Mesenchymal stem cell (in vitro differentiated cells and primary cell): ENCODE results near the gene ASB18.

Experiments used
- DNase-seq: peaks from one replicate; pipeline ENCODE4 v3.0.0-alpha.2; 2013
- H2AFZ ChIP-seq: one replicate; pipeline ENCODE4 v1.6.1; 2013; ENCODE audit warnings: low read depth, mild to moderate bottlenecking, control low read depth, inconsistent platforms, low read length, moderate library complexity
- H2AK5ac ChIP-seq: 2 replicates; pipeline ENCODE4 v1.6.1; 2013; ENCODE audit warnings: low read length, moderate library complexity, mild to moderate bottlenecking, inconsistent platforms; ENCODE audit not compliant: severe bottlenecking
- H2BK120ac ChIP-seq: one replicate; pipeline ENCODE4 v1.6.1; 2013; ENCODE audit warnings: low read depth, mild to moderate bottlenecking, inconsistent platforms, low read length, moderate library complexity
- H2BK12ac ChIP-seq, 2 experiments: one replicate each; pipeline ENCODE4 v1.6.1; 2013; ENCODE audit warnings: inconsistent platforms in 2 of 2, low read length in 2 of 2, mild to moderate bottlenecking in 2 of 2, moderate library complexity in 2 of 2, control low read depth in 1 of 2
- H2BK15ac ChIP-seq: one replicate; pipeline ENCODE4 v1.6.1; 2013; ENCODE audit warnings: mild to moderate bottlenecking, low read depth, inconsistent platforms; ENCODE audit not compliant: poor library complexity, severe bottlenecking
- H2BK5ac ChIP-seq: 2 replicates; pipeline ENCODE4 v1.6.1; 2013; ENCODE audit warnings: low read depth, mild to moderate bottlenecking, low read length, control low read depth, inconsistent platforms; ENCODE audit not compliant: poor library complexity, severe bottlenecking
- H3K14ac ChIP-seq, 2 experiments: one replicate each; pipeline ENCODE4 v1.6.1; 2013; ENCODE audit warnings: inconsistent platforms in 2 of 2, low read length in 2 of 2, control low read depth in 1 of 2, mild to moderate bottlenecking in 1 of 2, moderate library complexity in 1 of 2
- H3K18ac ChIP-seq, 2 experiments: one replicate each; pipeline ENCODE4 v1.6.1; 2013; ENCODE audit warnings: inconsistent platforms in 2 of 2, low read length in 2 of 2, control low read depth in 1 of 2, low read depth in 1 of 2, mild to moderate bottlenecking in 1 of 2
- H3K23ac ChIP-seq, 2 experiments: one replicate each; pipeline ENCODE4 v1.6.1; 2013; ENCODE audit warnings: inconsistent platforms in 2 of 2, low read length in 2 of 2, mild to moderate bottlenecking in 2 of 2, moderate library complexity in 2 of 2, control low read depth in 1 of 2
- H3K27ac ChIP-seq: 2 replicates; pipeline ENCODE4 v1.5.1; 2013; ENCODE audit warnings: mild to moderate bottlenecking, moderate library complexity, low read length, control low read depth, inconsistent platforms; ENCODE audit not compliant: poor library complexity, severe bottlenecking
- H3K27me3 ChIP-seq, 2 experiments: 2 replicates each; pipeline versions ENCODE4 v1.6.1 to v1.7.0; 2013; ENCODE audit warnings: low read length in 2 of 2, mild to moderate bottlenecking in 2 of 2, moderate library complexity in 2 of 2, control low read depth in 1 of 2, inconsistent platforms in 1 of 2; ENCODE audit not compliant: control insufficient read depth in 1 of 2, insufficient read depth in 1 of 2
- H3K36me3 ChIP-seq, 2 experiments: 2 replicates each; pipeline versions ENCODE4 v1.6.1 to v1.7.0; 2013; ENCODE audit warnings: low read length in 2 of 2, control low read depth in 1 of 2, inconsistent platforms in 1 of 2, low read depth in 1 of 2, mild to moderate bottlenecking in 1 of 2; ENCODE audit not compliant: insufficient read depth in 2 of 2, control insufficient read depth in 1 of 2
- H3K4ac ChIP-seq, 2 experiments: one replicate each; pipeline ENCODE4 v1.6.1; 2013; ENCODE audit warnings: inconsistent platforms in 2 of 2, low read length in 2 of 2, mild to moderate bottlenecking in 2 of 2, moderate library complexity in 2 of 2, control low read depth in 1 of 2, low read depth in 1 of 2
- H3K4me1 ChIP-seq: 2 replicates; pipeline ENCODE4 v1.6.1; 2013; ENCODE audit warnings: low read depth, low read length, control low read depth; ENCODE audit not compliant: control insufficient read depth, insufficient read depth
- H3K4me2 ChIP-seq: 2 replicates; pipeline ENCODE4 v1.6.1; 2013; ENCODE audit warnings: low read length, mild to moderate bottlenecking, inconsistent platforms; ENCODE audit not compliant: poor library complexity, severe bottlenecking
- H3K4me3 ChIP-seq, 2 experiments: 2 replicates each; pipeline versions ENCODE4 v1.5.1 to v1.7.0; 2013; ENCODE audit warnings: low read length in 2 of 2, mild to moderate bottlenecking in 2 of 2, control low read depth in 1 of 2, low read depth in 1 of 2; ENCODE audit not compliant: insufficient read depth in 1 of 2
- H3K79me1 ChIP-seq: replicated peaks from 2 replicates; pipeline ENCODE4 v1.6.1; 2013; ENCODE audit warnings: mild to moderate bottlenecking, control low read depth, low read length, inconsistent platforms; ENCODE audit not compliant: poor library complexity, severe bottlenecking
- H3K9ac ChIP-seq: 2 replicates; pipeline ENCODE4 v1.7.0; 2013; ENCODE audit warnings: mild to moderate bottlenecking, low read length, moderate library complexity
- H3K9me3 ChIP-seq: 2 replicates; pipeline ENCODE4 v1.7.0; 2013; ENCODE audit warnings: mild to moderate bottlenecking, low read length; ENCODE audit not compliant: control insufficient read depth
- H4K8ac ChIP-seq: one replicate; pipeline ENCODE4 v1.6.1; 2013; ENCODE audit warnings: inconsistent platforms, mild to moderate bottlenecking, low read length, moderate library complexity
- H4K91ac ChIP-seq: one replicate; pipeline ENCODE4 v1.6.1; 2013; ENCODE audit warnings: mild to moderate bottlenecking, low read length, inconsistent platforms
- WGBS: methylation state at CpG from one replicate; pipeline ENCODE4 v1.1.7; 2013; ENCODE audit warnings: mixed read lengths; 5-methylcytosine and 5-hydroxymethylcytosine counted together

The ASB18 gene

GRCh38 chr2:236240228-236240990 is 23.8 kb downstream of the ASB18 start:
- H3K14ac ChIP-seq, result no peak overlapping the region
- no peaks in the 10 kb centered on the region for H3K79me1 ChIP-seq
- no peak overlapping the region for H3K4me3 ChIP-seq
- no peak overlapping the region for H3K18ac ChIP-seq
- no peak overlapping the region for H3K27ac ChIP-seq
- no peak overlapping the region for H3K23ac ChIP-seq
- H3K4me1 ChIP-seq, result peaks cover 30% of the 10 kb centered on the region
- H3K9ac ChIP-seq, result no peak overlapping the region
- no peaks in the 10 kb centered on the region for H3K36me3 ChIP-seq
- no peak overlapping the region for H3K4me2 ChIP-seq
- no peak overlapping the region for H4K8ac ChIP-seq
- no peak overlapping the region for H3K4ac ChIP-seq
- H3K27me3 ChIP-seq, result peaks cover 38 to 74% of the 10 kb centered on the region in 2 experiments
- H3K9me3 ChIP-seq, result peaks cover 4% of the 10 kb centered on the region
- H2BK15ac ChIP-seq, result no peak overlapping the region
- no peak overlapping the region for H4K91ac ChIP-seq
- no peak overlapping the region for H2AK5ac ChIP-seq
- WGBS, result 66% methylated on average over 15 of the region's 15 CpGs
- DNase-seq, result peak; percentile 2
- H2BK120ac ChIP-seq, result no peak overlapping the region
- no peak overlapping the region for H2BK5ac ChIP-seq
- no peak overlapping the region for H2AFZ ChIP-seq
- H2BK12ac ChIP-seq, result no peak overlapping the region

GRCh38 chr2:236239276-236240065 is 24.7 kb downstream of the ASB18 start:
- Histone ChIP-seq H3K27ac (peak overlapping the region; percentile 2), H2AK5ac (peak overlapping the region; percentile 47), H4K91ac (no peak overlapping the region), H3K18ac (no peak overlapping the region), H2BK120ac (no peak overlapping the region), H4K8ac (no peak overlapping the region), H3K4me1 (peaks cover 30% of the 10 kb centered on the region), H3K23ac (no peak overlapping the region), H3K4me3 (no peak overlapping the region), H3K36me3 (no peaks in the 10 kb centered on the region), H2AFZ (no peak overlapping the region), H3K4ac (no peak overlapping the region), H3K27me3 (peaks cover 41 to 82% of the 10 kb centered on the region in 2 experiments), H3K79me1 (no peaks in the 10 kb centered on the region), H3K9me3 (peaks cover 12% of the 10 kb centered on the region), H3K9ac (no peak overlapping the region), H3K14ac (no peak overlapping the region), H3K4me2 (no peak overlapping the region), H2BK5ac (no peak overlapping the region), H2BK15ac (no peak overlapping the region), H2BK12ac (no peak overlapping the region)
- WGBS, result 67% methylated on average over 17 of the region's 17 CpGs
- DNase-seq, result no peak

- no peak overlapping the region for H3K18ac ChIP-seq
- no peak overlapping the region for H4K8ac ChIP-seq
- H3K4me2 ChIP-seq, result no peak overlapping the region
- H3K4ac ChIP-seq, result no peak overlapping the region
- no peaks in the 10 kb centered on the region for H3K36me3 ChIP-seq
- peaks cover 30% of the 10 kb centered on the region for H3K4me1 ChIP-seq
- H3K79me1 ChIP-seq, result no peaks in the 10 kb centered on the region
- 55% methylated on average over 5 of the region's 6 CpGs for WGBS
- H3K9ac ChIP-seq, result no peak overlapping the region
- H3K27ac ChIP-seq, result no peak overlapping the region
- no peak overlapping the region for H2AFZ ChIP-seq
- H3K9me3 ChIP-seq, result peaks cover 20% of the 10 kb centered on the region
- no peak overlapping the region for H3K14ac ChIP-seq
- H2BK15ac ChIP-seq, result no peak overlapping the region
- no peak overlapping the region for H4K91ac ChIP-seq
- peaks cover 46 to 80% of the 10 kb centered on the region in 2 experiments for H3K27me3 ChIP-seq
- no peak overlapping the region for H2BK12ac ChIP-seq
- H2BK120ac ChIP-seq, result no peak overlapping the region
- H2AK5ac ChIP-seq, result no peak overlapping the region
- H3K4me3 ChIP-seq, result no peak overlapping the region
- DNase-seq, result no peak
- no peak overlapping the region for H2BK5ac ChIP-seq
- no peak overlapping the region for H3K23ac ChIP-seq
Observed at GRCh38 chr2:236238751-236239150, 25.5 kb downstream of the ASB18 start.

GRCh38 chr2:236237468-236238190 is 26.6 kb downstream of the ASB18 start:
- Histone ChIP-seq H2BK5ac (no peak overlapping the region), H3K36me3 (no peaks in the 10 kb centered on the region), H2BK15ac (no peak overlapping the region), H4K8ac (no peak overlapping the region), H2BK12ac (no peak overlapping the region), H3K9ac (no peak overlapping the region), H2AK5ac (no peak overlapping the region), H3K27ac (no peak overlapping the region), H4K91ac (no peak overlapping the region), H3K23ac (no peak overlapping the region), H3K18ac (no peak overlapping the region), H3K4me2 (peak overlapping the region; percentile 62), H3K27me3 (peaks cover 46 to 77% of the 10 kb centered on the region in 2 experiments), H3K4ac (no peak overlapping the region), H3K14ac (no peak overlapping the region), H3K79me1 (no peaks in the 10 kb centered on the region), H3K4me3 (peak overlapping the region in 1 of 2 experiments; percentile 29), H2BK120ac (no peak overlapping the region), H2AFZ (no peak overlapping the region), H3K9me3 (peaks cover 30% of the 10 kb centered on the region), H3K4me1 (peaks cover 30% of the 10 kb centered on the region)
- 16% methylated on average over 47 of the region's 64 CpGs for WGBS
- DNase-seq, result no peak
